Measurements from ENCODE around the gene SIGLECL1.
"Not testable (repeated sequence)": the region's sequence is repeated elsewhere in the genome, so short reads cannot be mapped to it uniquely, and the experiment has no call there.

SIGLECL1 gene

GRCh38 chr19:51219307-51219706 lies 31.6 kb upstream of the SIGLECL1 start:
- no peak for TF ChIP-seq CTCF (IDR thresholded peaks at IDR 0.05)

- TF ChIP-seq CTCF (IDR thresholded peaks at IDR 0.05) = no peak
These were observed 30.9 kb upstream of the SIGLECL1 start for GRCh38 chr19:51219971-51220370.

GRCh38 chr19:51220996-51221395 lies 29.9 kb upstream of the SIGLECL1 start:
- TF ChIP-seq CTCF (IDR thresholded peaks at IDR 0.05) = no peak

- no peak for TF ChIP-seq CTCF (IDR thresholded peaks at IDR 0.05)
These were observed 26.7 kb upstream of the SIGLECL1 start for GRCh38 chr19:51224163-51224641.

GRCh38 chr19:51224898-51225393 lies 25.9 kb upstream of the SIGLECL1 start, which contains the start of gene CD33:
CD33 (plus strand) TSS chr19:51225080; CDS start chr19:51225119, 39 bp downstream.
- not testable (repeated sequence) for TF ChIP-seq CTCF (IDR thresholded peaks at IDR 0.05)

- TF ChIP-seq CTCF (IDR thresholded peaks at IDR 0.05) = no peak
These were observed 24.8 kb upstream of the SIGLECL1 start for GRCh38 chr19:51226067-51226466.

GRCh38 chr19:51227326-51227725 lies 23.6 kb upstream of the SIGLECL1 start:
- no peak for TF ChIP-seq CTCF (IDR thresholded peaks at IDR 0.05)

GRCh38 chr19:51227966-51228365 lies 22.9 kb upstream of the SIGLECL1 start:
- no peak for TF ChIP-seq CTCF (IDR thresholded peaks at IDR 0.05)

Measured in LNCAP (cell line).